ENCODE results near the gene CATSPERZ.

Gene CATSPERZ, protein sequence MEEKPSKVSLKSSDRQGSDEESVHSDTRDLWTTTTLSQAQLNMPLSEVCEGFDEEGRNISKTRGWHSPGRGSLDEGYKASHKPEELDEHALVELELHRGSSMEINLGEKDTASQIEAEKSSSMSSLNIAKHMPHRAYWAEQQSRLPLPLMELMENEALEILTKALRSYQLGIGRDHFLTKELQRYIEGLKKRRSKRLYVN

DNA sequence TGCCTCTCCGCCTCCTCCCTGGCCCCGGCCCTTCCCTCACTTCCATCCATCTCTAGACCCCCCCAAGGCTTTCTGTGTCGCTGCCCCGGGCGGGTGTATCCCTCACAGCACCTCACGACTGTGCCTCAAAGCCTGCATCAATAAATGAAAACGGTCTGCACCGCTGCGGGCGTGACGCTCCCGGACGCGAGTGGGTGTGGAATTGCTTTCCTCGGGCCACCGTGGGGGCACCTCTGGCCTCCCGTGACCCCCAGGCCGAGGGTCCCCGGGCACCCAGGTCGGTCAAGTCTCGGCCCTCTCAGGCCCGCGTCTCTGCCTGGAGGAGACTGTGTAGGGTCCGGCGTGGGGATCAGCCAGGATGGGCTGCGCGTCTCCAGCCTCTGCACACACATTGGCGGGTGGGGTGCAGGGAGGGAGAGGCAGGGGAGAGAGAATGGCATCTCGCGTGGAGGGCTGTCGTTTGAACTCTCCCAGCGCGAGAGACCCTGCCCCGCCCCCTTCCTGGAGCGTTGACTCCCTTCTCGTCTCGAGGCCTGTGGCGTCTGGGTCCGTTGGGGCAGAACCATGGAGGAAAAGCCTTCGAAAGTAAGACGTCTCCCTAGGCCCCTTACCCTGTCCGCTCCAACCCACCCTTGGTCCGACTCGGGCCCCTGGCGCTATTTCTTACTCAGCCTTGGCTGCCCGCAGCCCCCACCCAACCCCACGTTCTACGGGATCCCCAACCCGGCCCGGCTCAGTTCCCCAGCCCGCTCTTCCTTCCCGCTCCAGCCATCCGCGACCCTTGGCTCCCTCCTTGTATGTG, at the start of gene CATSPERZ:
Gene CATSPERZ, plus strand, starts transcription at position 512 of the 802 bp plus-strand sequence. Its CDS starts 53 bp downstream, at position 565.
- DNase-seq, result no peak

- DNase-seq, result no peak
Observed at GRCh38 chr11:64250415-64251015, 49.6 kb upstream of the CATSPERZ start.

GRCh38 chr11:64251016-64251752, 49.0 kb upstream of the CATSPERZ start, which contains the start of gene PLCB3:
Gene PLCB3 (plus strand): TSS chr11:64251530. CDS start chr11:64251650, 120 bp downstream.
- peak; percentile 45 for DNase-seq

DNA sequence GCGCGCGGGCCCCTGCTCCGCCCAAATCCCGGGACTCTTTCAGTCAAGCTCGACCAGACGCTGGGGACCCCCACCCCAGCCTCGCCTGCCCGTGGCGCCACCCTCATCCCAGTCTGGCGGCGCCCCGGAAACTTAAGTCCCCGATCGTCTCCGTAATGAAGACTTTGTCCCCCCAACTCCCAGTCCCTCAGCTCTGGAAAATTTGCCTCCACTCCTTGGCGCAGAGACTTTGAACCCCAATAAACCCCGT, 48.5 kb upstream of the CATSPERZ start:
- DNase-seq, result no peak

DNA sequence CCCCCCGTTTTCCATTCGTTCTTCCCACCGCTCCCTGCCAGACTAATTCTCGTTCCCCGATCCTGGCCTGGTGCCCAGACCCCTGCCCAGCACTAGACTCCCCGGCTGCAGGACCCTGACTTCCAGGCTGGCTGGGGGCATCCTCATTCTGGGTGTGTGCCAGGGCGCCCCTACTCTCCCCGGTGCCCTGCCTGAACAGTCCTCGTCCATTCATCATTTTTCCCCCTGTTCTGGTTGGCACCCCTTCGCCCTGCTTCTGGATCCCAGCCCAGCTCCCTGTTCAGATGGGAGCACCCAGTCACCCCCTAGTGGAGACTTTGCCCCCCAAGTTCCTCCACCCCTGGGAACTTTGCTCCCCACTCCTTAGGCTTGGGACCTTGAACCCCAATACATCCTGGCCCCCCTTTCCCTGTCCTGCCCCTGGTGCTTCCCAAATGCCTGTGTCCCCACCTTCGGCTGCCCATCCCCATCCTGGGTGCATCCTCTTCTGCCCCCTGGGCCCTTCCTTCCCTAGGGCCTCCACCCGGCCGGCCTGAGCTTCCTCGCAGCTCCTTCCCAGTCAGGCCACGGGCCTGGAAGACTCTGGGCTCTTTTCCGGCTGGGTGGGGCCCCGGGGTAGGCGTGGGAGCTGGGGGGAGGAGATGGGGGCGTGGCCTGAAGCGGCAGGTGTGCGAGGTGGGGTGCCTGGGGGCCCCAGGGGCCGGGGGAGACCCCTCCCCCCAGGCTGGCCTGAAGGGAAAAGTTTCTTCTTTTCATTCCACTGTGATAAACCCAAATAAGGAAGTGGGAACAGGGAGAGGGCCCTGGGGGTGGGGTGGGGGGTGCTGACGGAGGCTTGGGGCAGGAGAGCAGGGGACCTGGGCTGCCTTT, 47.9 kb upstream of the CATSPERZ start:
- no peak for DNase-seq

DNA sequence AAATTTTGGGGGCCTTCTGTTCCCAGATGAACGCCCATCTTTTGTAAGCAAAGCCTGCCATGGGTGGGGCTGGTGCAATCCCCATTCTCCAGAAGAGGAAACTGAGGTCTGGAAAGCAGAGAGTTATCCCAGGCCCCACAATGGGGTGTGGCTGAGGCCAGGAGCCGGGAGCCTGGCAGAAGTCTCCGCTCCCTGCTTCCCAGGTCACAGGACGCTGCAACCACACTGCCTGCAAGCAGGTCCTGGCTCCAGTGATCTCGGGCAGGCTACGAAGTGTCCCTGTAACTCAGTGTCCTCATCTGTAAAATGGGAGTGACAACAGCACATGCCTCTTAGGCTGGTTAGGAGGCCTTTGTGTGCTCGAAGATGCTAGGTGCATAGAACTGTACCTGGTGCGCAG, 47.1 kb upstream of the CATSPERZ start:
- DNase-seq, result no peak

DNA sequence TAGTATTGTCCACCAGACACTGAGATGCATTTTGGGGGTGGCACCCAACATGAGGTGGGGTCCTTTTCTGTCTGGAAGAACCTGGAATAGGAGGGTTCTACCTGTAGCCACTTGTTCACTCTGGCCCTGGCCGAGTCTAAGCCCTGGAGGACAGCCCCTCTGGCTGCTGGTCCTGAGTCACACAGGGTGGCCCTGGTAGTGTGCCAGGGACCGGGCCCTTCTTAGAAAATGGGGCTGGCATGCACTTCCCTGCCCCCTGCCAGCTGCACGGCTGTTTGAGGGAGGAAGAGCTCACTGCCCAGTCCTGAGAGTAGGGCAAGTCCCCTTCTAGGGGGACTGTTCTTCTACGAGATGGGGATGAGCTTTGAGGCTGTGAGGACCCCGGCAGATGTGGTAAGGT, 46.7 kb upstream of the CATSPERZ start:
- no peak for DNase-seq

DNA sequence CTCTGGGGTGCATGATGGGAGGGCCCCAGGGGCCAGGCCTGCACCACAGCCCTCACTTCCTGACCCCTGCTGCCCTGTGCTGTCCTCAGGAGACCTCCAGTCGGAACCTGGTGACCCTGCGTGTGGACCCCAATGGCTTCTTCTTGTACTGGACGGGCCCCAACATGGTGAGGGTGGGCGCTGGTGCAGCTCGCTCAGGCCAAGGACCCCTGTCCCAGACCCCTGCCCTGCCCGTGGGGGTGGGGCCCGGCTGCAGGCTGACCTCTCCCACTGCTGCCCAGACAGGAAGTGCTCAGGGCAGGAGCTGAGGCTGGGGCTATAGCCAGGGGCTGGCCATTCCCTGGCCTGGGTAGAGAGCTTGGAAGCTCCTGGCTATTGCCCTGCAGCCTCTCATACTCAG, 45.8 kb upstream of the CATSPERZ start:
- no peak for DNase-seq

DNA sequence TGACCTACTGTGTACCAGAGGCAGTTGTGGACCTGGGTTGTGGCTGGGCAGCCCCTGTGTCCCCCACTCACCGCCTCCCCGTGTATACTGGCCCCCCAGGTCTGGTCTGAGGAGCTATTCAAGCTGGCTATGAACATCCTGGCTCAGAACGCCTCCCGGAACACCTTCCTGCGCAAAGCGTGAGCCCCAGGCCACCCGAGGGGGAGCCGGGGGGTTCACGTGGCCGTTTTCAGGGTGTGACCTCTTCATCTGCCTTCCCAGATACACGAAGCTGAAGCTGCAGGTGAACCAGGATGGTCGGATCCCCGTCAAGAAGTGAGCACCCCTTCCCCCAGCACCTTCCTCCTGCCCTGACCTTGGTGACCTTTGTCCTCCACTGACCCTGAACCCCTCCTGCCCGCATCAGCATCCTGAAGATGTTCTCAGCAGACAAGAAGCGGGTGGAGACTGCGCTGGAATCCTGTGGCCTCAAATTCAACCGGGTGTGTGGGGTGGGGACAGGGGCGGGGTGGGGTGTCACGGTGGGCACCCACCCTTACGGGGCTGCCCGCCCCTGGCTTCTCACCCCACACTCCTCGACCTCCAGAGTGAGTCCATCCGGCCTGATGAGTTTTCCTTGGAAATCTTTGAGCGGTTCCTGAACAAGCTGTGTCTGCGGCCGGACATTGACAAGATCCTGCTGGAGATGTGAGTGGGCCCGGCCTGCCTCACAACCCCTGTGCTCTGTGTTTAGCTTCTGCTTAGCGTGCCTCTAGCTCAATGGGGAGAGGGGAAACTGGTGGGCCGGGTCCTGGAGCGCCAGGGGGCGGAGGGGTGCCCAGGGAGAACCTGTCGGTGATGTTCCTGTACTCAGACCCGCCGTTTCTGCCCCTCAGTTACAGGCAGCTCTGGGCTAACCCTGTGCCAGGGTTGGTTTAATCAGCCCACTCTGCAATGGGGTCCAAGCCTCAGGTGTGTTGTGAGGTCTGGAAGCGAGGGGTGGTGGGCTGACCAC, 44.7 kb upstream of the CATSPERZ start:
- no peak for DNase-seq

DNA sequence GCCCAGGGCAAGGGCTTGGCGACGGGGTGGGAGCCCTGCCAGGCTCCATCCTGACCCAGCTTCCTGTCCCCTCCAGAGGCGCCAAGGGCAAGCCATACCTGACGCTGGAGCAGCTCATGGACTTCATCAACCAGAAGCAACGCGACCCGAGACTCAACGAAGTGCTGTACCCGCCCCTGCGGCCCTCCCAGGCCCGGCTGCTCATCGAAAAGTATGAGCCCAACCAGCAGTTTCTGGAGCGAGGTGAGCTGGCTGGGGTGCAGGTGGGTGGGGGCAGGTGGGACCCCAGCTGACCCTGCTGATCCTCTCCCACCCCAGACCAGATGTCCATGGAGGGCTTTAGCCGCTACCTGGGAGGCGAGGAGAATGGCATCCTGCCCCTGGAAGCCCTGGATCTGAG, 43.9 kb upstream of the CATSPERZ start:
- no peak for DNase-seq

DNA sequence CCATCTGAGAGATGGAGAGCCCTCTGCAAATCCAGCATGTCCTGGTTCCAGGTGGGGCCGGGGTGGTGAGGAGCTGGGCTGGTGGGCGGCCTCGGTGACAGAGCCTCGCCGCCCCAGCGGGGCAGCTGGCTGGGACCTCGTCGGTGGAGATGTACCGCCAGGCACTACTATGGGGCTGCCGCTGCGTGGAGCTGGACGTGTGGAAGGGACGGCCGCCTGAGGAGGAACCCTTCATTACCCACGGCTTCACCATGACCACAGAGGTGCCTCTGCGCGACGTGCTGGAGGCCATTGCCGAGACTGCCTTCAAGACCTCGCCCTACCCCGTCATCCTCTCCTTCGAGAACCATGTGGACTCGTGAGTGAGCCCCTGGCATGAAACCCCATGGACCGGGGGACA, 41.8 kb upstream of the CATSPERZ start:
- no peak for DNase-seq

DNA sequence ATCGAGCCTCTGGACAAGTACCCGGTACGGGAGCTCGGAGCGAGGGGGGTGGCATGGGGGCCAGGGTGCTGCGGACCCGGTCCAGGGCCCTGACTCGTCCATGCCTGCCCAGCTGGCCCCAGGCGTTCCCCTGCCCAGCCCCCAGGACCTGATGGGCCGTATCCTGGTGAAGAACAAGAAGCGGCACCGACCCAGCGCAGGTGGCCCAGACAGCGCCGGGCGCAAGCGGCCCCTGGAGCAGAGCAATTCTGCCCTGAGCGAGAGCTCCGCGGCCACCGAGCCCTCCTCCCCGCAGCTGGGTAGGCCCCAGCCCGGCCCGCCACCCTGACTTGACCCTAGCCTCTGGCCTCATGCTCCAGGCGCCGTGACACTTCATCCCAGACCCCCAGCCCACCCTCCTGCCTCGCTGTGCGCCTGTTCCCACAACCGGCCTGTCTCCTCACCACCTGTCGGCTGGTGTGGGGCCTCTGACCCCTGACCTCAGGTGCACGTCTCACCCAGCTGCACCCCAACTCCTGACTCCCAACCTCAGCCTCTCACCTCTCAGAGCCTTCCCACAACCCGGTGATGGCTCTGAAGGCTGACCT, 41.1 kb upstream of the CATSPERZ start:
- no peak for DNase-seq

GRCh38 chr11:64259533-64260067, 40.6 kb upstream of the CATSPERZ start:
- no peak for DNase-seq

GRCh38 chr11:64260147-64260708, 39.9 kb upstream of the CATSPERZ start:
- DNase-seq, result no peak

DNA sequence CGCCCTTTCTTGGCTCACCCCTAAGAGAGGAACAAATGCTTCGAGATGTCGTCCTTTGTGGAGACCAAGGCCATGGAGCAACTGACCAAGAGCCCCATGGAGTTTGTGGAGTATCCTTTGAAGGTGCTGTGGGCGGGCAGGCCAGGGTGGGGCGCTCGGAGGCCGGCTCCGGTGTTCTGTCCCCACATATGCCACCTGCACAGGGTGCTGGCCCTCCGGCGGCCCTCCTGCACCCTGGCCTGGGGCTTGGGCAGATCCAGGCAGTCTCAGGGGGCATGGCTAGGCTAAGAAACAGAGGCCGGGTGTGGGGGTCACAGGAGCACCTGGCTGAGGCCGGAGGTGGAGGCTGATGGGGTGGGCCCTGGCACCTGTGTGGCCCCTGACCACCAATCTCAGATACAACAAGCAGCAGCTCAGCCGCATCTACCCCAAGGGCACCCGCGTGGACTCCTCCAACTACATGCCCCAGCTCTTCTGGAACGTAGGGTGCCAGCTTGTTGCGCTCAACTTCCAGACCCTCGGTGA, 38.5 kb upstream of the CATSPERZ start:
- no peak for DNase-seq

GRCh38 chr11:64262271-64263002, 37.7 kb upstream of the CATSPERZ start:
- no peak for DNase-seq

DNA sequence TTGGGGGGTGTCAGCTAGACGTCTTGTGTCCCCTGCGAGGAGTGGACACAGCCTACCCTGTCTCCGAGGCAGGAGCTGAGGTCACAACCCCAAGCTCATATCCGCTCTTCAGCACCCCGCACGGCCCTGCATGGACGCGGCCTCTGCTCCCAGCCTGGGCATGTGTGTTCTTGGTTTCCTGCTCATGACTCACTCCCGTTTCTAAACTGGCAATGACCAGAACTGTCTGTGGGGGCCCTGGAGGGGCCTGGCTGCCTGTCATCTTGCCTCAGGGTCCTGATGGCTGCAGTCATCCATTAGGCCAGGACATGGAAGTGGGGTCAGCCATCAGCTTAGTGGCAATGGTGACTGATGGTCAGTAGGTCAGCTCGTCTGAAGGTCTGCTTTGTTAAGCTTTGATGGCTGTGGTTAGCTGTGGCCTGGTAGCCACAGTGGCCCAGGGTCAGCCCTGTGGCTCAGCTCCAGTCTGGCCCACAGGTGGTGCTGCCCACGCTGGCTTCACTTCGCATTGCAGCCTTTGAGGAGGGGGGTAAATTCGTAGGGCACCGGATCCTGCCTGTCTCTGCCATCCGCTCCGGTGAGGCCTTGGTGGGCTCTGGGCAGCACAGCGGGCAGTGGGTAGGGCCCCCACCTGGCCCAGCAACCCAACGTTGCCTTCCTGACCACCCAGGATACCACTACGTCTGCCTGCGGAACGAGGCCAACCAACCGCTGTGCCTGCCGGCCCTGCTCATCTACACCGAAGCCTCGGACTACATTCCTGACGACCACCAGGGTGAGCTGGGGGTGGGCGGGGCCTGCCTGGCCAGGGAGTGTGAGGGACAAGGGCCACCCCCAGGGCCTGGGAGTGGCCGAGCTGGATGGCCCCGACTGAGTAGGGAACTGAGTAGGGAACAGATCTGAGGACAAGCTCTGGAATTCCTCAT, 36.9 kb upstream of the CATSPERZ start:
- DNase-seq, result peak; percentile 41

GRCh38 chr11:64263947-64264317, 36.2 kb upstream of the CATSPERZ start:
- DNase-seq, result no peak

Data from T1000 (cell line).